Vagina (tissue), 2 donors: Measurements from ENCODE around the gene TNFRSF14. TPM values are rescaled to one million over a fixed set of nuclear protein-coding genes. Genes with fewer than 3 reads are reported as not detected.

Source experiments
- DNase-seq, 2 donors: peaks; one replicate each; pipeline ENCODE4 v3.0.0-alpha.2; 2017; ENCODE audit errors: extremely low spot score in 2 of 2
- H3K27ac ChIP-seq: fragments of 200-600 bp; sonication (generic); one replicate; pipeline ENCODE4 v1.5.1; 2019
- H3K27me3 ChIP-seq: fragments of 200-600 bp; sonication (generic); one replicate; pipeline ENCODE4 v1.5.1; 2019
- H3K36me3 ChIP-seq, 2 donors: fragments of 200-600 bp; sonication (generic); one replicate each; pipeline ENCODE4 v1.5.1; 2017 to 2019
- H3K4me1 ChIP-seq: fragments of 200-600 bp; sonication (generic); one replicate; pipeline ENCODE4 v1.5.1; 2019
- H3K4me3 ChIP-seq, 2 donors: fragments of 200-600 bp; sonication (generic); 1 replicate in 1 of 2; 2 replicates in 1 of 2; pipeline ENCODE4 v1.5.1; 2016 to 2019
- H3K9me3 ChIP-seq: fragments of 200-600 bp; sonication (generic); one replicate; pipeline ENCODE4 v1.5.1; 2019
- POLR2A ChIP-seq, 2 donors: fragments of 450-650 bp; IDR thresholded peaks; one replicate each; pipeline ENCODE4 v1.6.1; 2017; ENCODE audit warnings: antibody characterized with exemption in 2 of 2, mild to moderate bottlenecking in 2 of 2, moderate library complexity in 2 of 2
- POLR2AphosphoS5 ChIP-seq, 2 donors: sonication (generic); formaldehyde crosslinking; IDR thresholded peaks; one replicate each; pipeline ENCODE4 v1.9.0; 2017; ENCODE audit warnings: antibody characterized with exemption in 2 of 2, mild to moderate bottlenecking in 2 of 2, low read depth in 1 of 2; ENCODE audit not compliant: insufficient read depth in 1 of 2
- intact Hi-C: fragments of 100-400 bp; cut with DNase I; formaldehyde crosslinking; loops from one replicate; pipeline ENCODE4 v1.15.1; 2023
- total RNA-seq: library from RNA; depleted of rRNA; stranded (reverse); fragments of >200 nt; gene quantifications from one replicate; pipeline ENCODE4 v1.2.3, GENCODE V29; 2016
- TF ChIP-seq, protein P1 (sequence below), 3 experiments: fragments of 450-650 bp in 2 of 3; fragments of 200-600 bp in 1 of 3; sonication (generic) in 1 of 3; IDR thresholded peaks; one replicate each; pipeline ENCODE4 v1.5.1; 2017 to 2019; ENCODE audit warnings: antibody characterized with exemption in 3 of 3, mild to moderate bottlenecking in 2 of 3, moderate library complexity in 2 of 3

TNFRSF14 gene
- total RNA-seq, 1 donor from 2014 or later: 49.6 TPM

DNA sequence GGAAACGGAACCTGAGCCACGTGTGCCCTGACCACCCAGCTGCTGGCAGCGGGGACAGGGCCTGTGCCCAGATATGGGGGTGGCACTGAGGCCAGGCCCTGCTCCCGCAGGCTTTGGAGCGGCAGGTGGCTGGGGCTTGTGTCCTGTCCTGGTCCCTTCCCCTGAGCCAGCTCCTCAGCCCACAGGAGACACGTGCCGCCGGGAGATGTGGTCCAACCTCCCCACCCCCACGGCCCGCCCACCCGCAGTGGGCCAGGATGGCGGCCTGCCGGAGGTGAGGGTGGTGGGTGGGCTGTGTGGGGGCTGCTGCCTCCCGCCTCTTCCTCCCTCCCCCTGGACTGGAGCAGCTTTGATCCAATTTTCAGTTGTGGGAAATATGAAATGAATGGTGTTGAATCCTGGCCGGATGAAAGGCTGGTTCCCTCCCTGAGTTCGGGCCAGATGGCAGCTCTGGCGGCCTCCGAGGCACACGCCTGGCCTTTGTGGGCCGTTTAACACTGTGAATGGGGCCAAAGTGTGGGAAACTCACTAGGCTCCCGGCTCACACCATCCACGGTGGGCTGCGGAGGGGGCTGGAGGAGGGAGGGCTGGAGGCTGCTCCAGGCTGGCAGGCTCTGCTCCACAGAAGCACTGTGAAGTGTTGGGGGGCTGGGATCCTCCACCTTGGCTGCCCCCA is 23.5 kb upstream of the TNFRSF14 start:
- H3K27ac ChIP-seq: no peak overlapping the region
- TF ChIP-seq POLR2AphosphoS5 (IDR thresholded peaks at IDR 0.05; ENCODE audit: insufficient read depth in 1 of 2, low read depth in 1 of 2): no peak
- TF ChIP-seq POLR2A (IDR thresholded peaks at IDR 0.05): no peak
- TF ChIP-seq, protein P1, sequence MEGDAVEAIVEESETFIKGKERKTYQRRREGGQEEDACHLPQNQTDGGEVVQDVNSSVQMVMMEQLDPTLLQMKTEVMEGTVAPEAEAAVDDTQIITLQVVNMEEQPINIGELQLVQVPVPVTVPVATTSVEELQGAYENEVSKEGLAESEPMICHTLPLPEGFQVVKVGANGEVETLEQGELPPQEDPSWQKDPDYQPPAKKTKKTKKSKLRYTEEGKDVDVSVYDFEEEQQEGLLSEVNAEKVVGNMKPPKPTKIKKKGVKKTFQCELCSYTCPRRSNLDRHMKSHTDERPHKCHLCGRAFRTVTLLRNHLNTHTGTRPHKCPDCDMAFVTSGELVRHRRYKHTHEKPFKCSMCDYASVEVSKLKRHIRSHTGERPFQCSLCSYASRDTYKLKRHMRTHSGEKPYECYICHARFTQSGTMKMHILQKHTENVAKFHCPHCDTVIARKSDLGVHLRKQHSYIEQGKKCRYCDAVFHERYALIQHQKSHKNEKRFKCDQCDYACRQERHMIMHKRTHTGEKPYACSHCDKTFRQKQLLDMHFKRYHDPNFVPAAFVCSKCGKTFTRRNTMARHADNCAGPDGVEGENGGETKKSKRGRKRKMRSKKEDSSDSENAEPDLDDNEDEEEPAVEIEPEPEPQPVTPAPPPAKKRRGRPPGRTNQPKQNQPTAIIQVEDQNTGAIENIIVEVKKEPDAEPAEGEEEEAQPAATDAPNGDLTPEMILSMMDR (IDR thresholded peaks at IDR 0.05): no peak
- H3K27me3 ChIP-seq: no peaks in the 10 kb centered on the region
- no peaks in the 10 kb centered on the region for H3K36me3 ChIP-seq
- no peak for DNase-seq
- no peaks in the 10 kb centered on the region for H3K9me3 ChIP-seq
- peaks cover 69% of the 10 kb centered on the region for H3K4me1 ChIP-seq
- intact Hi-C loops: no loop called here
- H3K4me3 ChIP-seq: no peak overlapping the region

DNA sequence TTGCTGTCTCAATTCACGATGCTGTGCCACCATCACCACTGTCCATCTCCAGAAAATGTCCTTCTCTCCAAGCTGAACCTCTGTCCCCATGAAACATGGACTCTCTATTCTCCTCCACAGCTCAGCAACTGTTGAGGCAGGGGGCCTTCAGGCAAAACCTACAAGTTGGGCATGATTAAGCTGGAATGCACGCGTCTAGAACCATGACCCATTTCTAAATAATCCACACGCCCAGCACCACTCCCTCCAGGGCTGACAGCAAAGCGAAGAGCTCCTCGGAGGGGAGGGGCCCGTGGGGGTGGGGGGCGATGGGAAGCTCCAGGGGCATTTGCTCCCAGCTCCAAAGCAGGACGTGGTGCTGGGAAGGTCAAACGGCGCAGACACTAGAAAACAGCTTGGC is 22.8 kb upstream of the TNFRSF14 start:
- intact Hi-C loops: no loop called here
- Histone ChIP-seq H3K4me1 (peaks cover 63% of the 10 kb centered on the region), H3K9me3 (no peaks in the 10 kb centered on the region), H3K27me3 (no peaks in the 10 kb centered on the region), H3K27ac (no peak overlapping the region), H3K36me3 (no peaks in the 10 kb centered on the region), H3K4me3 (no peak overlapping the region)
- no peak for DNase-seq
- TF ChIP-seq, protein P1 (IDR thresholded peaks at IDR 0.05): no peak
- TF ChIP-seq POLR2A (IDR thresholded peaks at IDR 0.05) (no peak), POLR2AphosphoS5 (IDR thresholded peaks at IDR 0.05; ENCODE audit: insufficient read depth in 1 of 2, low read depth in 1 of 2) (no peak)

DNA sequence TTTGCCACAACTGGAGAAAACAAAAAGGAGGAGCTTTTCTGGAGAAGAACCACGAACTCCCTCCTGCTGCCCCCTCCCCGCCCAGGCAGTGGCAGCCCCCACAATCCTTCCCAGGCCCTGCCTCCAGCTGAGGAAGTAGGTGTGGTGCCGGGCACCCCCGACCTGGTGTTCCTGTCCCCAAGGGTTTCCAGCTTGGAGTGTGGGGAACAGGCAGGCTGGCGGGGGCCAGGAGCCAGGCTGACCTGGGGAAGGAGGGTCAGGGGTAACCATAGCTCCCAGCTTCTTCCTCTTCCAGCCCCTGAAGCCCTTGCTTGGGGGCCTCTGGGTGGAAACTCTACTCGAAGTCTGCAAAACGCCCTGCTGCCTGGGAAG is 21.9 kb upstream of the TNFRSF14 start:
- intact Hi-C loops: no loop called here
- H3K9me3 ChIP-seq: no peaks in the 10 kb centered on the region
- H3K4me1 ChIP-seq: peaks cover 55% of the 10 kb centered on the region
- H3K4me3 ChIP-seq: no peak overlapping the region
- TF ChIP-seq POLR2A (IDR thresholded peaks at IDR 0.05) (no peak), POLR2AphosphoS5 (IDR thresholded peaks at IDR 0.05; ENCODE audit: insufficient read depth in 1 of 2, low read depth in 1 of 2) (no peak)
- TF ChIP-seq, protein P1 (IDR thresholded peaks at IDR 0.05): no peak
- H3K27me3 ChIP-seq: no peaks in the 10 kb centered on the region
- H3K27ac ChIP-seq: no peak overlapping the region
- no peaks in the 10 kb centered on the region for H3K36me3 ChIP-seq
- no peak for DNase-seq

DNA sequence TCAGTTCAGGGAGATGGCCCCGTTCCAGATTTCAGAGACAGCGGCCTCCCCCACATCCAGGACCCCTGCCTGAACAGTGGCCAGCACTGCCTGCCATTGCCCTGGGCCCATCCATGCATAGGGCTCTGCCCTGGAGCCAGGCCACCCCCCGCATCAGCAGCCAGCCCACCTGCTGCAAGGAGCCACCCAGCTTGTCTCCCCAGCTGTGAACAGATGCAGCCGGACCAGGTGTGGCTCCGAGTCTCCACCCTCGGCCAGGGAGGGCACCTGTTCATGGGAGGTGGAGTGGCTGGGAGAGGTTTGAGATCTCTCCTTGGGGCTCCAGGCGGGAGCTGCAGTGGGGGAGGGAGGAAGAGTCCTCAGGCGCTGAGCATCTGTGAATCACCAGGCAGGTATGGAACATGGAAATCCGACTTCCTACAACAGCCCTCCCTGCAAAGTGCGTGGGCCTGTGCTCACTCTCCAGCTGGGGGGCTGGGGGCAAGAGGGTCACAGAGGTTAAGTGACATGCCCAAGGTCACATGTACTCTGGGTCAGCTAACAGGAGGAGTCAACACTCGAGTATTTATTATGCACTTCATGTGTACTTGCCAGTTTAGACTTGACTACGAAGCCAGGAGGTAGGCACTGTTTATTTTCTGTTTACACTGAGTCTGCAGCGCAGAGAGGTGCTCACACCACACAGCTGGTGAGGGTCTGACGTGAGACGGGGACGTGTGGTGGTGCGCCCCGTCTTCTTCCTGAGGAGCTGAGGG is 21.3 kb upstream of the TNFRSF14 start:
- no peak overlapping the region for H3K4me3 ChIP-seq
- no peaks in the 10 kb centered on the region for H3K27me3 ChIP-seq

More for the DNA sequence above, 21.3 kb upstream of the TNFRSF14 start:
- intact Hi-C loops: no loop called here
- TF ChIP-seq POLR2AphosphoS5 (IDR thresholded peaks at IDR 0.05; ENCODE audit: insufficient read depth in 1 of 2, low read depth in 1 of 2) (peak in 1 of 2 donors; percentile 38), POLR2A (IDR thresholded peaks at IDR 0.05) (no peak)
- TF ChIP-seq, protein P1 (IDR thresholded peaks at IDR 0.05): no peak
- H3K36me3 ChIP-seq: no peaks in the 10 kb centered on the region
- H3K4me1 ChIP-seq: peaks cover 55% of the 10 kb centered on the region
- no peak overlapping the region for H3K27ac ChIP-seq
- H3K9me3 ChIP-seq: no peaks in the 10 kb centered on the region
- no peak for DNase-seq
